Measurements from ENCODE around the gene KCNQ5.

- TF ChIP-seq CTCF (conservative IDR thresholded peaks at IDR 0.05 in 1 of 2, IDR thresholded peaks at IDR 0.05 in 1 of 2; ENCODE audit: low read depth in 1 of 2, low read length in 2 of 2) = no peak
- no peak for TF ChIP-seq EZH2 (IDR thresholded peaks at IDR 0.05; ENCODE audit: low read length, missing control alignments)
Observed at GRCh38 chr6:72922401-72922800, 300.5 kb downstream of the KCNQ5 start.
